MM.1S (cell line): Measurements from ENCODE around the gene RTP5.

Experiments
- DNase-seq: peaks from one replicate; pipeline ENCODE4 v3.0.0-alpha.2; 2015
- H2AFZ ChIP-seq: fragments of 300-600 bp; sonication (generic); 2 replicates; pipeline ENCODE4 v1.6.0; 2016; ENCODE audit warnings: antibody characterized with exemption, low read length
- H3F3A ChIP-seq: fragments of 300-600 bp; sonication (generic); 2 replicates; pipeline ENCODE4 v1.6.1; 2016; ENCODE audit warnings: mild to moderate bottlenecking, antibody characterized with exemption, low read length, moderate library complexity, mixed read lengths; ENCODE audit not compliant: insufficient read depth
- H3K27ac ChIP-seq: fragments of 300-600 bp; sonication (generic); 2 replicates; pipeline ENCODE4 v1.5.1; 2016; ENCODE audit warnings: mild to moderate bottlenecking, low read length
- H3K27me3 ChIP-seq: fragments of 300-600 bp; sonication (generic); replicated peaks from 2 replicates; pipeline ENCODE4 v1.6.0; 2016; ENCODE audit warnings: low read length; ENCODE audit not compliant: insufficient read depth
- H3K36me3 ChIP-seq: fragments of 300-600 bp; sonication (generic); replicated peaks from 2 replicates; pipeline ENCODE4 v1.6.1; 2016; ENCODE audit warnings: mild to moderate bottlenecking, low read length, mixed read lengths; ENCODE audit not compliant: insufficient read depth
- H3K4me1 ChIP-seq: fragments of 300-600 bp; sonication (generic); 2 replicates; pipeline ENCODE4 v1.6.1; 2016; ENCODE audit warnings: low read length, mixed read lengths
- H3K4me2 ChIP-seq: fragments of 300-600 bp; sonication (generic); 2 replicates; pipeline ENCODE4 v1.6.0; 2016; ENCODE audit warnings: low read depth, low read length
- H3K4me3 ChIP-seq: fragments of 300-600 bp; sonication (generic); 2 replicates; pipeline ENCODE4 v1.5.1; 2016; ENCODE audit warnings: low read length, mixed read lengths
- H3K79me2 ChIP-seq: fragments of 300-600 bp; sonication (generic); 2 replicates; pipeline ENCODE4 v1.6.1; 2016; ENCODE audit warnings: mixed run types, low read length, mixed read lengths
- H3K9ac ChIP-seq: fragments of 300-600 bp; sonication (generic); 2 replicates; pipeline ENCODE4 v1.6.1; 2016; ENCODE audit warnings: low read length, mixed read lengths
- H3K9me2 ChIP-seq: fragments of 300-600 bp; sonication (generic); replicated peaks from 2 replicates; pipeline ENCODE4 v1.6.1; 2016; ENCODE audit warnings: mild to moderate bottlenecking, low read length, mixed read lengths; ENCODE audit not compliant: insufficient read depth
- H3K9me3 ChIP-seq: fragments of 300-600 bp; sonication (generic); replicated peaks from 2 replicates; pipeline ENCODE4 v1.6.1; 2016; ENCODE audit warnings: mild to moderate bottlenecking, low read length, mixed read lengths; ENCODE audit not compliant: insufficient read depth
- H4K20me1 ChIP-seq: fragments of 300-600 bp; sonication (generic); 2 replicates; pipeline ENCODE4 v1.6.1; 2016; ENCODE audit warnings: mild to moderate bottlenecking, low read length, moderate library complexity, mixed read lengths; ENCODE audit not compliant: insufficient read depth
- CTCF ChIP-seq: fragments of 300-600 bp; sonication (generic); IDR thresholded peaks from 2 replicates; pipeline ENCODE4 v1.5.1; 2016; ENCODE audit warnings: antibody characterized with exemption, low read length, mixed read lengths
- EZH2 ChIP-seq: fragments of 300-600 bp; sonication (generic); optimal IDR thresholded peaks from 2 replicates; pipeline ENCODE3; 2017; ENCODE audit warnings: low read depth, mild to moderate bottlenecking, antibody characterized with exemption, low read length, mixed read lengths
- EZH2phosphoT487 ChIP-seq: fragments of 300-600 bp; sonication (generic); IDR thresholded peaks from 2 replicates; pipeline ENCODE4 v1.6.1; 2018; ENCODE audit warnings: antibody characterized with exemption, low read length

Gene RTP5

GRCh38 chr2:241871538-241872312 is 2.2 kb downstream of the RTP5 start:
- H3K9ac ChIP-seq: no peak overlapping the region
- H3K79me2 ChIP-seq: no peaks in the 10 kb centered on the region
- no peak overlapping the region for H3K27ac ChIP-seq
- no peaks in the 10 kb centered on the region for H3K4me1 ChIP-seq
- no peak overlapping the region for H3K4me3 ChIP-seq
- H3K27me3 ChIP-seq: peaks cover 60% of the 10 kb centered on the region
- H3K9me2 ChIP-seq: no peaks in the 10 kb centered on the region
- TF ChIP-seq EZH2 (no peak), EZH2phosphoT487 (no peak), CTCF (no peak)
- no peak overlapping the region for H2AFZ ChIP-seq
- H3K36me3 ChIP-seq: no peaks in the 10 kb centered on the region
- no peak overlapping the region for H3K4me2 ChIP-seq
- no peaks in the 10 kb centered on the region for H4K20me1 ChIP-seq
- no peak for DNase-seq
- H3K9me3 ChIP-seq: no peaks in the 10 kb centered on the region
- no peaks in the 10 kb centered on the region for H3F3A ChIP-seq

GRCh38 chr2:241872313-241872642 is 2.7 kb downstream of the RTP5 start:
- H3K4me3 ChIP-seq: no peak overlapping the region
- no peak overlapping the region for H3K4me2 ChIP-seq
- H3K79me2 ChIP-seq: no peaks in the 10 kb centered on the region
- TF ChIP-seq EZH2phosphoT487: no peak
- no peak for TF ChIP-seq EZH2
- TF ChIP-seq CTCF: no peak
- H3K27me3 ChIP-seq: peaks cover 54% of the 10 kb centered on the region
- no peaks in the 10 kb centered on the region for H3K9me3 ChIP-seq
- no peak overlapping the region for H3K9ac ChIP-seq
- no peaks in the 10 kb centered on the region for H3K4me1 ChIP-seq
- DNase-seq: no peak
- H3F3A ChIP-seq: no peaks in the 10 kb centered on the region
- no peaks in the 10 kb centered on the region for H4K20me1 ChIP-seq
- no peak overlapping the region for H3K27ac ChIP-seq
- H3K36me3 ChIP-seq: no peaks in the 10 kb centered on the region
- H2AFZ ChIP-seq: no peak overlapping the region
- H3K9me2 ChIP-seq: no peaks in the 10 kb centered on the region

- H3F3A ChIP-seq: no peaks in the 10 kb centered on the region
- H3K4me1 ChIP-seq: no peaks in the 10 kb centered on the region
- H3K9me3 ChIP-seq: no peaks in the 10 kb centered on the region
- no peaks in the 10 kb centered on the region for H3K9me2 ChIP-seq
- H3K36me3 ChIP-seq: no peaks in the 10 kb centered on the region
- peaks cover 44% of the 10 kb centered on the region for H3K27me3 ChIP-seq
- no peak overlapping the region for H3K4me2 ChIP-seq
- H4K20me1 ChIP-seq: no peaks in the 10 kb centered on the region
- no peak overlapping the region for H3K27ac ChIP-seq
- no peak overlapping the region for H3K4me3 ChIP-seq
- no peak for DNase-seq
- no peaks in the 10 kb centered on the region for H3K79me2 ChIP-seq
- no peak overlapping the region for H3K9ac ChIP-seq
- no peak overlapping the region for H2AFZ ChIP-seq
- TF ChIP-seq EZH2phosphoT487 (no peak), EZH2 (no peak)
Measured at GRCh38 chr2:241873081-241873802, 3.7 kb downstream of the RTP5 start.

GRCh38 chr2:241873803-241874110 is 4.2 kb downstream of the RTP5 start:
- H3K4me3 ChIP-seq: no peak overlapping the region
- no peaks in the 10 kb centered on the region for H3K36me3 ChIP-seq
- no peak overlapping the region for H3K4me2 ChIP-seq
- no peak for DNase-seq
- no peak for TF ChIP-seq CTCF
- H3K79me2 ChIP-seq: no peaks in the 10 kb centered on the region
- H3K9ac ChIP-seq: no peak overlapping the region
- H3K27me3 ChIP-seq: peaks cover 39% of the 10 kb centered on the region
- H3K9me2 ChIP-seq: no peaks in the 10 kb centered on the region
- no peak overlapping the region for H2AFZ ChIP-seq
- no peaks in the 10 kb centered on the region for H3K4me1 ChIP-seq
- no peak overlapping the region for H3K27ac ChIP-seq
- H3K9me3 ChIP-seq: no peaks in the 10 kb centered on the region
- peaks cover 3% of the 10 kb centered on the region; the same call in 1 of the 2 replicates for H3F3A ChIP-seq
- no peaks in the 10 kb centered on the region for H4K20me1 ChIP-seq
